T-helper 1 cell (primary cell): ENCODE data around the gene KRT73.
"Not testable (repeated sequence)": the region's sequence is repeated elsewhere in the genome, so short reads cannot be mapped to it uniquely, and the experiment has no call there.

Experiments used
- DNase-seq, 5 donors: peaks; one replicate each; pipeline ENCODE4 v3.0.0-alpha.2; 2012 to 2020

KRT73 gene

DNA sequence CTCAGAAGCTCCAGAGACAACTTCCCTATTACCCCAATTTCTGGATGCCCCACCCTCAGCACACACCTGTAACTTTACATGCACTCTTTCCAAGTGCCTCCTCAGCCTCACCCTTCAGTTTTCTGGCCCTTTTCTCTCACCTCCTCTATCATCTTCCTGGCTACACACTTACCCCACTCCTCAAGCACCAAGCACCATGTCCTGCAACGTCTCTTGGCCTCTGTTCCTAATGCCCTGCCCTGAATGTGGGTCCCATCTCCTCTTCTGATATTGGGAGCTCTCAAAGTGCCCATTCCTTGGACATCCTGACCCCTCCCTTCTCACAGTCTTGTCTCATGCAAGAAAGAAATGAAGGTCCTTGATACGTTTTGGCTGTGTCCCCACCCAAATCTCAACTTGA lies 18.3 kb downstream of the KRT73 start:
- no peak for DNase-seq

DNA sequence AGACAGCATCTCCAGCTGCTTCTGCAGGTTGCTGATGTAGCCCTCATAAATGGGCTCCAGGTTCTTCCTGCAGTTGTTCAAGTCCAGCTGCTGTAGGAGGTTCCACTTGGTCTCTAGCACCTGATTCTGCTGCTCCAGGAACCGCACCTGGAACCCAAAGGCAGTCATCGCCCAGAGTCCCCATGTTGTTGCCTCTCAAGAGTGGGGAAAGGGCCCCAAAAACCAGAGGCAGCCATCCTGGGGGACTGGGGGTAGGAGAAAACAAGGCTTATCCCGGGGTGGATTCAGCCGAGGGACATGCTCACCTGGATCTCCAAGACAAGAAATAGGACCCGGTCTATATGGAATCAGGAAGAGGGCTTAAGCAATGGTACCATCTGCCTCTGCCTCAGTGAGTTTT lies 19.4 kb downstream of the KRT73 start:
- no peak for DNase-seq

DNA sequence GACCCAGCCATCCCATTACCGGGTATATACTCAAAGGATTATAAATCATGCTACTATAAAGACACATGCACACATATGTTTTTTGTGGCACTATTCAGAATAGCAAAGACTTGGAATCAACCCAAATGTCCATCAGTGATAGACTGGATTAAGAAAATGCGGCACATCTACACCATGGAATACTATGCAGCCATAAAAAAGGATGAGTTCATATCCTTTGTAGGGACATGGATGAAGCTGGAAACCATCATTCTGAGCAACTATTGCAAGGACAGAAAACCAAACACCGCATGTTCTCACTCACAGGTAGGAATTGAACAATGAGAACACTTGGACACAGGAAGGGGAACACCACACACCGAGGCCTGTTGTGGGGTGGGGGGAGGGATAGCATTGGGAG lies 24.1 kb downstream of the KRT73 start:
- not testable (repeated sequence) for DNase-seq

DNA sequence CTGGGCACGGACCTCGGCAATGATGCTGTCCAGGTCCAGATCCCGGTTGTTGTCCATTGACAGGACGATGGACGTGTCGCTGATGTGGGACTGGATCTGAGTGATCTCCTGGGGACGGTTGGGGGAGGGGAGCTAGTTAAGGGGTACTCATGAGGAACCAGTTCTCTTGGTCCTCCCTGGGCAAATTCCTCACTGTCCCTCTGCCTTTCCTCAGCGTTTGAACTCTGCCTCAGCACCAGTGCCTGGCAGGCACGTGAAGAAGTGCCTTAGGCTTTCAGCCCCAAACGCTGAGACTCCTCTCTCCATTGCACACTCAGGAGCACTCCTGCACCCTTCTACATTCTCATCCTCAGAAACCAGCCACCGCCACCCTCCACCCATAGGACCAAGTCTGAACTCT lies 26.8 kb downstream of the KRT73 start:
- no peak for DNase-seq

DNA sequence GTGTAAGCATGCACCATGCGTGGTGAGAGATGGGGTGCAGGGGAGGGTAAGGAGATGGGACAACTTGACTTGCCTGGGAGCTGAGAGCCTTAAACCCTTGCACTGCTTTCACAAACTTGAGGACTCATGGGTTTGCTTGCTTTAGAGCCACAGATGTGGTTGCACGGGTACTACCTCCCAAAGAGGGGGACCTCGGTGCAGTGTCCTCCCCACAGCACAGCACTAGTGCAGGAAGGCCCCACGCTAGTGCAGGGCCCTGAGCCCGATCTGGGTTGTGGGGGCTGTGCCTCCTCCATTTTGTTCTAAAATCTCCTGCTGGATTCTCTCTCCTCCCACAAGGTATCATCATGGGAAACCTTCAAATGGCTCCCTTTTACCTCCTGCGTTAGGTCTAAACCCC lies 28.3 kb downstream of the KRT73 start:
- no peak for DNase-seq

DNA sequence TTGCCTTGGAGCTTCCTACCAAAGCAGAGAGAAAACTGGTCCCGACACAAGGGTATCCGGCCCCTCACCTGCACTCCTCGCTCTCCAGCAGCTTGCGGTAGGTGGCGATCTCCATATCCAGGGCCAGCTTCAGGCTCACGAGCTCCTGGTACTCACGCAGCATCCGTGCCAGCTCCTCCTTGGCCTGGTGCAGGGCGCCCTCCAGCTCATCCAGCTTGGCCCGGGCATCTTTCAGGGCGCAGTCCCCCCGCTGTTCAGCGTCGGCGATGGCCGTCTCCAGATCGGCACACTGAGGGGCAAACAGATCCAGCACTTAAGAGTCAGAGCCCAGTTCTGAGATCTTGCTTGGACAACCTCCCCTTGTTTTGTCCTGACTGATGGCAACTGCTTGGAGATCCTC lies 30.8 kb downstream of the KRT73 start:
- DNase-seq, result no peak

DNA sequence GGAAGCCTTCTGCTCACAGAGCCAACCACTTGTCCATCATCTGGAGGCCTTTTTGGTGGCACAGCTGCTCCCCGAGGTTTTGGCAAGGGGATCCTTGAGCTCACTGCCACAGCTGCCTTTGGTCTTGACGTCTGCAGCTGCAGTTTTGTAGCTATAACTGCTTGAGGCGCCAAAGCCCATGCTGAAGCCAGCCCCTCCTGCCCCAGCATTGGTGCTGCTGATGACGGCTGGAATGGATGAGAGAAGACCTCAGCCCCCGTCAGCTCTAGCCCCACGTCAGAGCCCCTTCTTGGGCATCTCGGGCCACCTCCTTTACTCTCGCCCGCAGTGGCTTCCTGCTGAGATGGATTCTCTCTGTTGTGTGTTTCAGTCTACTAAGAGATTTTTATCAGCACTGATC lies 32.4 kb downstream of the KRT73 start:
- DNase-seq, result peak in 3 of 5 donors; percentile 35 to 66 (median 49)

DNA sequence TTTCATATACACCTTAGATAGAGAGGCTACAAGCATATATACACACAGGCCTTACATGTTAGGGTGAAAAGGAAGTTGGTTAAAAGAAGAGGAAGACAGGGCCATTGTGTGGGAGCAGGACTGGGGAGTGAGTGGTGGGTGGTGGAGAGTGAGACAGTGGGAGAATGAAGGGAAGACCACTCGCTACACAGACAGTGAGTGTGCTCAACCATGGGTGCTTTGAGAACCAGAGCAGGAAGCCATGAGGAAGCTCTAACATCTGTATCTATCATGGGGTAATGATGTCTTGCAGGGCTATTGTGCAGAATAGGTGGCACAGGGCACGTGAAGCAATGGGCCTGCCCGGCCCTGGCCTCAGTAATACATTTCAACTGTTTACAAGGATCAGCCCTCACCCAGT lies 33.3 kb downstream of the KRT73 start:
- no peak for DNase-seq

DNA sequence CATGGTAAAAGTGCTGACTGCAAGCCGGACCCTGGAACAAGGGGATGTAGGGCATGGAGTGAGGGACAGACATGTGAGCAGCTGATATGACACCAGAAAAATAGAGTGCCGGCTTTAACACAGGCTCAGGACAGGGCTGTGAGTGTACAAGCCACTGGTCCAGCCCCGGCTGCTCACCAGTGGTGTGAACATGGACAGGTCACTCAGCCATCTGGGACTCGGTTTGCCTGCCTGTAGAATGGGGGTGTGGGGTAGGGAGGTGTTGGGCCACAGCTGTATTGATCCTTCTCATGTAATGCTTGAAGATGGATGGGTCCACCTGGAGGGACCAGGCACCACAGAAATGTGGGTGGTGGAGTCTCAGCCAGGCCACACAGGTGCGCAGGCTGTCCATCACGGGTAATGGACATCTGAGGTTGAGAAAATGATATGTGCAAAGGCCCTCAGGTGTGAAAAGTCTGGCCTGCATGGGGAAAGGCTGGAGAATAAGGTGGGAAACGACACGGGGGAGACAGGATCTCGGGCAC lies 34.1 kb downstream of the KRT73 start:
- DNase-seq, result no peak

DNA sequence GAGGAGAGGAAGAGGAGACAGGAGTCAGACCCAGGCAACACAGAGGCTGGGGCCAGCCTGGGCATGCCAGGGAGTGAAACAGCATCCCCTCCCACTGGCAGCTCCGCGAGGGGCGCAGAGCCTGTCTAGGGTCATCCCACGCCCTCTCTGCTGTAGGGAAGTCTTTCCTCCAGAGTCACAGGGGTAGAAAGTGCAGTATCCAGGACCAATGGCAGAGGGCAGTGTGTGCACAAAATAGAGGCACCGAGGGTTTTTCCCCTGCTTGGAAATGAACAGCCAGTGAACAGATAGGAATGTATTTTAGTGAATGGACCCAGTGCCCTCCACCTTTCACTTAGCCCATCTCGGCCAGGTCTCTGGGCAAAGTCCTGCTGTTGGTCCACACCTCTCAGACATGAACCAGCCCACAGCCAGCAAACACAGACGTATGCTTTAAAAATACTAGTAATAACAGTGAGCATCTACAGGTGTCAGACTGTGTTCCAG lies 35.3 kb downstream of the KRT73 start:
- DNase-seq, result peak in 4 of 5 donors; percentile 23 to 50 (median 34)

DNA sequence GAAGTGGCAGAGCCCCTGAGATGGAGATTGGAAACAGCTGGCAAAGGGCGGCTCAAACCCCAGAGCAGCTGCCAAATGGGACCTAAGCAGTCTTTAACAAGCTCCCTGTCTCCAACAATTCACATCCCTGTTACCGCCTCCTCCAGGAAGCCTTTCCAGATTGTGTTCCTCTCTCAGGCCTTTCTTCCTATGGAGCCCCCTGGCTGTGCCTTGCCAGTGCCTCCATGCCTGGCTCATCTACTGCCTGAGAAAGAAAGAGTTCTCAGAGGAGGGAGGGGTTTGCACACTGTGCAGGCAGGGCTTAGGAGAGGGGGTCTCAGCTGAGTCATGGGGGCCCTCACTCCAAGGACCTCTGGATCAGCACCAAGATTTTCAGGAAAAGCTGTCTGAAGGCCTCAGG lies 35.9 kb downstream of the KRT73 start:
- no peak for DNase-seq

DNA sequence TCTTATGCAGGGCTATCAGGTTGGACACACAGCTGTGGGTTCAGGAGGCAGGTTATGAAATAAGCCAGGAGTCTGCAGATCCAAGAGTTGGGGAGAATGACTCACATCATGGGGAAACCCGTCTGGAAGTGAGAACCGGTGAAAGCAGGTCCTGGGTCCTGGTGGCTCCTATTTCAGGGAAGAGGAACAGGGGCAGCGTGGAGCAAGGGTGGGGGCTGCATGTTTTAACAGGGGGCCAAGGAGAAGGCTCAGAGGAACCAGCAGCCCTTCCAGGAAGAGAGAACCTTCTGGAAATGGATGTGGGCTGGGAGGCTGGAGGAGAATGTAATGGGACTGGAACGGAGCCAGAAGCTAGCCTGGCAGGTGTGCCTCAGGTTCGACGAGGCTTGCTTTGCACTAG lies 36.9 kb downstream of the KRT73 start:
- no peak for DNase-seq

DNA sequence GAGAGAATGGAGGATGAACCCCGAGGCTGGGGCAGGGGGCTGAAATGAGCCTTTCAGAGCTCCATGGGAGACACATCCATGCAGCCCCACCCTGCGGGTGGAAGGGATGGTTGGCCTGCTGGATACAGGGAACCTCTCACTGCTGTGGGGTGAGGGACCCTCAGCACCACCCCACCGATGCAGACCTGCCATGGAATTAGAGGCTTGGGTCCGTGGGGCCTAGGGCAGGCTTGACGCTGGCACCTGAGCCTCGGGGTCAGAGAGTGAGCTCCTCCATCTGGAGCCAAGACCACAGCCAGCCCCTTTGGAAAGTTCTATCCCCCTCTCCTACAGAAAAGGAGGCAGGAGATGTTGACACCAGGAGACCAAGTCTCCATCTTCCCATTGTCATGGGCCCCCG lies 37.3 kb downstream of the KRT73 start:
- DNase-seq, result no peak

DNA sequence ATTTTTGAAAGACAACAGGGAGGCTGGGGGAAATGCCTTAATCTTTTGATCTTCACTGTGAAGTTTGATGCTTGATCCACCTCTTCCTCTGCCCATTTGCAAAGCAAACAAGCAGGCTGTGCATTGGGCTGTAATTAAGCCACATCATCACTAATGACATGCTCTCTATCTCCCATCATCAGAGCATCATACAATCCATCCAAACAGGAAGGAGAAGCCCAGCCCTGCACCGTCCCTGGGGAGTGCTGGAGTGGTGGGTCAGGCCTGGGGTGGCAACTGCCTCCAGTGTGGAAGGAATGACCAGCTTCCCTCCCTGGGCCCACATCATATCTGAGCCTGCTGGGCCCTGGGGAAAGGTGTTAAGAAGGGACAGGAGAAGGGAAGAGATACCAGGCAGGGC lies 37.9 kb downstream of the KRT73 start:
- DNase-seq, result no peak

DNA sequence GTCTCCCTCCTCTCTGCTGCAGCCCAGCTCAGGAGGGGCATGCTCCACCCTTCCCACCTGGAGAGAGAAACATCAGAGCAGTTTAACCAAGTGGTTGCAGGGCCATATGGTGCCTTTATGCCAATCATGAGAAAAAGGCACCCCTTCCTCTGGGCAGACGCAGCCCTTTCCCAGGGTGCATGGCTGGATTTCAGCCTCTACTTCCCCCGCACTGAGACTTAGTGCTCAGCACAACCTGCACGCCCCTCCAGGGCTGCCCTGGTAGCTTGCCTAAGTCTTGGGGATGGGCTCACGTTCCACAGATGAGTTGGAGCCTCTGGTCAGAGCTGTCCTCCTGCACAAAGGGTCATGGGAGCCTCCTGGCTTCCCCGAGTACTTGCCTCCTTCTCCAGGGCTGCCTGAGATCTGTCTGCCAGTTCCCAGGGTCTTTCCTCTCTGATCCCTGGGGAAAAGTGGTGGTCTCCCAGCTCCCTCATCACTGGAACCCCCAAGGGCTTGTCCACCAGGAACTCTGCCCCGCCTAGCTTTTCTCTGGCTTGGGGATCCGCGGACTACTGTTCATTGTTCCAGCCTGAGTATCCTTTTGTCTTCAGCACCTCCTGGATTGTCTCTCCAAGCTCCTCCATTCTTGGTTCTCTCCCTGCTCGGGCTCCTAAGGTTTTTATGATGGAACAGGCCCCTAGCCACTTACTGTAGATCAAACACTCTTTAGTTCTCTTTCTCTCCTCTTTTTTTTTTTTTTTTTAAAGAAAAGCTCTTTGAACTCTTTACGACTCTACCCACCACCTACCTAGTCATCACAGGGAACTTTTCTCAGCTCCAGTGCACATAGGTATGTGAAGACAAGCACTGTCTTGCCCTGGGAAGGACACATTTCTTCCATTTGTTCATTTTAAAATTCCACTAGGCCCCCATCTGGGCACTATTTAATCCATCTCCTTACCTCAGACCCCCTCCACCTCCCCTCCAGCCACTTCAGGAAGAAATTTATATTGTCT lies 38.6 kb downstream of the KRT73 start:
- DNase-seq, result no peak

DNA sequence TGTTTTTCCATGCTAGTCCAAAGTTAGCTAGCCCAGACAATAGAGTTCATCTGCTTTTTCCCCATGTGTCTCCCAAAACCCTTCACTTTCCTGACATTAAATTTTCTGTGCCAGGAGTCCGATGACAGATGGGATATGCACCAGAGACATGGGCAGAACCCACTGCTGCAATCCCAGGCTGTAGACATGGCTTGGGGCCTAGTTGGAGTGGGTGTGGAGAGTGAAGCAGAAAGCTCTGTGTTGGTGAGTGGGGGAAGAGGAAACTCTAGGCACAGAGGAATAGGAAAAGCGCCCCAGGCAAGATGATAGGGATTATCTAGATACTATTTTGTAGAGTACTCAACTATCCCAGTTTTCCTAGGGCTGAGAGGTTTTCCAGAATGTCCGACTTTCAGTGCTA lies 39.9 kb downstream of the KRT73 start:
- no peak for DNase-seq

DNA sequence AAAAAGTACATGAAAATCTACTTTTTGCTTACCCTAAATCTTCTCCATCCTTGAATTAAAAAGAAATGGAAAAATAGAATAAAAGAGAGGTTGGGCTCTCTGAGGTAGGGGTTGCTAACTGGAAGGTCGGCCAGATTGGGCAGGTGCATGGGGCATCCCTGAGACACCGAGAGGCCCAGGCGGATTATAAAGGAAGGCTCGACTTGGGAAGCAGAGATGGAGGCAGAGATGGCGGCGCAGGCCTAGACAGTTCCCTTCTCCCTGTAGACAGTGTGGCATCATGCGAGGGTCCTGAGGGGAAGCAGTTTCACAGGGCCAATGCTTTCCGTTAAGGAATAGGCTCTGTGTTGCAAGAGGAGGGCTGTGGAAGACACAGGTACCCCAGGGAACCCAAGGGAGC lies 41.0 kb downstream of the KRT73 start:
- no peak for DNase-seq

DNA sequence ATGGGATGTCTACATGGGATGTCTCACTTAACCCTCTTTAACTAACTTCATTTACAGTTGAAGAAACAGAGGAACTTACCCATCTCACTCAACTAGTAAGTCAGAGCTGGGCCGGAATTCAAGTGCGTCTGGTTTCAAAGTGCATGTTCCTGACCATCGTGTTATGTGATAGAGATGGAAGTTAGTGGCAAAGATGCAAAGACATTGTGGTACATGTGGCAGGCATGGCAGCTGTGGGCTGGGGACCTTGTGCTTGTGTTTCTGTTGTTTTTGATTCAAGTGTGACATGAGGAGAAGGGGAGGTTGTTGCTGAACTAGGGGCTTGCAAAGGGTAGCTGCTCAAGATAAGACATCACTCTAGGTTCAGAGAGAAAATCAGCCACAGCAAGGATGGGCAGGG lies 42.4 kb downstream of the KRT73 start:
- no peak for DNase-seq

DNA sequence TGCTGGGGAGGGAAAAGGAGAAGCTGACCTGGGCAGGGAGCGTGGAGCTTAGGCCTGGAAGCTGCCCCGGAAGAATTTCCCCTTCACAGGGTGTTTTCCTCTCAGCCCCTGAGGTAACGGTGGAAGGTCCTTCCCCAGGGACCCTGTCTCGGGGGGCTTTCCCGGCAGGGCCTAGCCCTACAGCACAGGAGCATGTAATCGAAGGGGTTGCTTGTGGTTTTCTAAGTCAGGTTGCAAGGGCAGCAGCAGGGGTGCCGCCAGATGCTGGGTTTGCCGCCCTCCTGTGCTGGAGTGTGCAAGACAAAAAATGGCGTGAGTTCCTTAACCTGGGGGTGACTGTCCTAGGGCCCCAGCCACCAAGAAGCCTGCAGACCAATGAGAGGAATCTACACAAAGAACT lies 43.1 kb downstream of the KRT73 start:
- no peak for DNase-seq

DNA sequence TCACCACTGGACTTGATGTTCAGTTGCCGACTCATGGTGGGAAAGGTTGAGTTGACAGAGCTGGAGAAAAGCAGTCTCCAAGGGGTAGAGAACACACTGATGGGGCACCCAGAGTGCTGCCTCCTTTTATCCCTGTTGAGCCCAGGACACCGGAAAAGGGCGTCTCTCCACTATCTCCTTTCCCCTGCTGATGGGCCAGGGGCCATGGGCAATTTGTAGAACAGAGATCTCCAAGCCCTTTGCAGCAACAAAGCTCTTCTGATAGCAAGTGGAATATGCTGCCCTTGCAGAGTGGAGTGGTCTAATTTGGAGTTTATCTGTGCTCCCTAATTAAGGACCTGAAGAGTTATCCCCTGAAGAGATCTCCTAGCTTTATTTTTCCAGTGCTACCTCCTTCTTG lies 44.6 kb downstream of the KRT73 start, which contains the start of gene KRT74:
TSS of gene KRT74 (minus strand) at position 101 of the 400 bp plus-strand sequence. CDS start at position 35, 66 bp downstream.
- DNase-seq, result no peak

DNA sequence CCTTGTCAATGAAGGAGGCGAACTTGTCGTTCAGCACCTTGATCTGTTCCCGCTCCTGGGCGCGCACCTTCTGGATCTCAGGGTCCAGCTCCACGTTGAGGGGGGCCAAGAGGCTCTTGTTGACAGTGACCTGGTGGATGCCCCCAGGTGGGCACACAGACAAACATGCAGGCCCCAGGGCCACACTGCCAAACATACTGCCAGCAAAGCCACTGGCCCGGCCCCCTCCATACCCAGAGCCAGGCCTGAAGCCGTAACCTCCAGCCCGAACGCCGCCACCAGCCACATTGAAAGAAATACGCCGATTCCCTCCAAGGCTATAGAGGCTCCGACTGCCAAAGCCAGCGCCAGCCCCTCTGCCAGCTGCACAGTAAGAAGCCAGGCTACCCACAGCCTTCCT lies 45.1 kb downstream of the KRT73 start:
- DNase-seq, result no peak

DNA sequence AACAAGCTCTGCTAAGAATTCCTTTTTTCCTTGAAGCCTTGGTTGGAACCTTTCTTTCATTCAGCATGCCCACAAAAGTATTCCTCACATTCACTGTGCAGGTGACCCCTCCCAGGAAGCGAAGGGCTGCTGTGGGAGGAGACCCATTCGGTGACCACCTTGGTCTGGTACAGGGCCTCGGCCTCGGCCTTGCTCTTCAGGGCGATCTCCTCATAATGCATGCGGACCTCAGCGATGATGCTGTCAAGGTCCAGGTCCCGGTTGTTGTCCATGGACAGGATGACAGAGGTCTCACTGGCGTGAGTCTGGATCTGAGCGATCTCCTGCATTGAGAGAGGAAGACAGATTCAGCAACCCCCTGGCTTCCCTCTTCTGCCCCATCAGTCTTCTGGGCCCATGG lies 47.8 kb downstream of the KRT73 start:
- DNase-seq, result no peak

DNA sequence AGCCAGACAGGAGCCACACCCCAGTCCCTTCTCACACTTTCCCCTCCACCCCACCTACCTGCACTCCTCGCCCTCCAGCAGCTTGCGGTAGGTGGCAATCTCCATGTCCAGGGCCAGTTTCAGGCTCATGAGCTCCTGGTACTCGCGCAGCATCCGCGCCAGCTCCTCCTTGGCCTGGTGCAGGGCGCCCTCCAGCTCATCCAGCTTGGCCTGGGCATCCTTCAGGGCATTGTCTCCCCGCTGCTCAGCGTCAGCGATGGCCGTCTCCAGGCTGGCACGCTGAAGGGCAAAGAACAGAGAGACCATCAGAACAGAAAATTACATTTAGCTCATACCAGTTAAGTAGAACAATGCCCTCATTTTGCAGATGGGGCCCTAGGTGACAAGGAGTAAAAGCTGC lies 50.2 kb downstream of the KRT73 start:
- no peak for DNase-seq

DNA sequence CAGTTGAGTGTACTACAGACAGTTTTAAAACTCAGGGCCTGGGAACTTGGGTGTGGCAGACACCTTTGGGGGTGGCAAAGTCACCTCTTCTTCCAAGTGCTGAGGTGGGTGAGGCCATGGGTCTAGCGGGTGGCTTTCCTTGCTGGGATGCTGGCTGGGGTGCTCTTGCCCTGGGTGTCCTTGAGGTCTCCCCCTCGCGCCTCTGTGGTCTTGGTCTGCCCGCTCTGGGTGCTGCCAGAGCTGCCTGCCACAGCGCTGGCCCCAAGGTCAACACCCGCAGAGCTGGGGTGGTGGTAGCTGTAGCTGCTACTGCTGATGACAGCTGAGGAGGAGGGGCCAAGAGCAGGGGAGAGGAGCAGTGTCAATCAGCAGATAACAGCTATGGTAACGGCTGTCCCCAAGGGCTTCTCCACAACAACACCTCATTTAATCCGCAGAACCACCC lies 51.5 kb downstream of the KRT73 start:
- DNase-seq, result no peak
